Stimulated activated naive CD8-positive, alpha-beta T cell treated with anti-CD3 and anti-CD28 coated beads, Interleukin-15, amount 100 ng/mL, for 72 hours (primary cell): ENCODE data around the gene MAD1L1.

Experiments
- ATAC-seq: fragments of 150-1000 bp; cut with Tn5 transposase; 2 replicates; pipeline ENCODE4 v1.10.0; 2021; ENCODE audit warnings: mild to moderate bottlenecking, moderate library complexity
- DNase-seq, 2 donors: peaks; one replicate each; pipeline ENCODE4 v3.0.0; 2021 to 2022
- H3K27ac Mint-ChIP-seq, 2 donors: one replicate each; pipeline ENCODE4 v1.8.0; 2022; ENCODE audit warnings: mild to moderate bottlenecking in 2 of 2, mixed read lengths in 2 of 2, moderate library complexity in 2 of 2
- H3K27me3 Mint-ChIP-seq: one replicate; pipeline ENCODE4 v1.8.0; 2022; ENCODE audit warnings: mixed read lengths
- H3K4me1 Mint-ChIP-seq: one replicate; pipeline ENCODE4 v1.8.0; 2022; ENCODE audit warnings: mild to moderate bottlenecking, mixed read lengths
- H3K4me3 Mint-ChIP-seq, 2 donors: one replicate each; pipeline ENCODE4 v1.8.0; 2022; ENCODE audit warnings: mild to moderate bottlenecking in 2 of 2, mixed read lengths in 2 of 2, moderate library complexity in 1 of 2
- H3K9me3 Mint-ChIP-seq, 2 donors: one replicate each; pipeline ENCODE4 v1.8.0; 2022; ENCODE audit warnings: mixed read lengths in 2 of 2

MAD1L1 gene

GRCh38 chr7:2029211-2029905, 203.4 kb downstream of the MAD1L1 start:
- ATAC-seq: no peak
- peaks cover 36% of the 10 kb centered on the region for H3K4me1 Mint-ChIP-seq
- peak overlapping the region in 1 of 2 donors; percentile 62 for H3K27ac Mint-ChIP-seq
- no peak overlapping the region for H3K4me3 Mint-ChIP-seq
- H3K27me3 Mint-ChIP-seq: no peaks in the 10 kb centered on the region
- peaks cover 22 to 29% of the 10 kb centered on the region in 2 donors for H3K9me3 Mint-ChIP-seq
- no peak for DNase-seq

GRCh38 chr7:2028733-2029132, 204.0 kb downstream of the MAD1L1 start:
- DNase-seq (no peak), ATAC-seq (no peak)
- Mint-ChIP-seq H3K4me3 (no peak overlapping the region), H3K27ac (no peak overlapping the region), H3K27me3 (no peaks in the 10 kb centered on the region), H3K9me3 (peaks cover 28 to 34% of the 10 kb centered on the region in 2 donors), H3K4me1 (peaks cover 42% of the 10 kb centered on the region)

- Mint-ChIP-seq H3K9me3 (peaks cover 28 to 34% of the 10 kb centered on the region in 2 donors), H3K4me1 (peaks cover 24% of the 10 kb centered on the region), H3K27me3 (no peaks in the 10 kb centered on the region), H3K27ac (no peak overlapping the region), H3K4me3 (no peak overlapping the region)
- ATAC-seq (no peak), DNase-seq (no peak)
Observed at GRCh38 chr7:2025188-2025587, 207.6 kb downstream of the MAD1L1 start.

- Mint-ChIP-seq H3K27ac (no peak overlapping the region), H3K9me3 (peaks cover 28 to 31% of the 10 kb centered on the region in 2 donors), H3K27me3 (no peaks in the 10 kb centered on the region), H3K4me3 (no peak overlapping the region), H3K4me1 (peaks cover 31% of the 10 kb centered on the region)
- no peak for ATAC-seq
- DNase-seq: no peak
Observed at GRCh38 chr7:2024567-2024918, 208.2 kb downstream of the MAD1L1 start.

GRCh38 chr7:2023877-2024566, 208.7 kb downstream of the MAD1L1 start:
- ATAC-seq: no peak
- no peak overlapping the region for H3K27ac Mint-ChIP-seq
- no peak overlapping the region for H3K4me3 Mint-ChIP-seq

GRCh38 chr7:2022737-2023250, 210.0 kb downstream of the MAD1L1 start:
- peaks cover 44% of the 10 kb centered on the region for H3K4me1 Mint-ChIP-seq
- peaks cover 17% of the 10 kb centered on the region in 2 donors for H3K9me3 Mint-ChIP-seq
- no peak for ATAC-seq
- no peak overlapping the region for H3K27ac Mint-ChIP-seq
- H3K4me3 Mint-ChIP-seq: no peak overlapping the region
- DNase-seq: no peak
- no peaks in the 10 kb centered on the region for H3K27me3 Mint-ChIP-seq

More at GRCh38 chr7:2023877-2024566, 208.7 kb downstream of the MAD1L1 start:
- Mint-ChIP-seq H3K27me3 (no peaks in the 10 kb centered on the region), H3K4me1 (peaks cover 36% of the 10 kb centered on the region), H3K9me3 (peaks cover 24 to 26% of the 10 kb centered on the region in 2 donors)
- no peak for DNase-seq

- ATAC-seq: no peak
- H3K9me3 Mint-ChIP-seq: peaks cover 17% of the 10 kb centered on the region in 2 donors
- H3K4me1 Mint-ChIP-seq: peaks cover 44% of the 10 kb centered on the region
- no peak for DNase-seq
- H3K27me3 Mint-ChIP-seq: no peaks in the 10 kb centered on the region
- H3K4me3 Mint-ChIP-seq: no peak overlapping the region
- no peak overlapping the region for H3K27ac Mint-ChIP-seq
Observed at GRCh38 chr7:2022021-2022409, 210.7 kb downstream of the MAD1L1 start.

- H3K4me3 Mint-ChIP-seq: peak overlapping the region; percentile 53 to 76
- peak; percentile 94 for ATAC-seq
- H3K4me1 Mint-ChIP-seq: peaks cover 44% of the 10 kb centered on the region
Observed at GRCh38 chr7:2019711-2020511, 212.8 kb downstream of the MAD1L1 start.

GRCh38 chr7:2019461-2019710, 213.4 kb downstream of the MAD1L1 start:
- no peak overlapping the region for H3K27ac Mint-ChIP-seq
- no peaks in the 10 kb centered on the region for H3K27me3 Mint-ChIP-seq
- DNase-seq (no peak), ATAC-seq (no peak)
- H3K9me3 Mint-ChIP-seq: peaks cover 6% of the 10 kb centered on the region in 2 donors
- peaks cover 41% of the 10 kb centered on the region for H3K4me1 Mint-ChIP-seq
- peak overlapping the region in 1 of 2 donors; percentile 76 for H3K4me3 Mint-ChIP-seq

More at GRCh38 chr7:2019711-2020511, 212.8 kb downstream of the MAD1L1 start:
- peak overlapping the region; percentile 64 to 97 for H3K27ac Mint-ChIP-seq
- no peaks in the 10 kb centered on the region for H3K27me3 Mint-ChIP-seq
- DNase-seq: peak; percentile 49 to 64
- peaks cover 10 to 11% of the 10 kb centered on the region in 2 donors for H3K9me3 Mint-ChIP-seq

GRCh38 chr7:2018569-2019460, 213.9 kb downstream of the MAD1L1 start:
- DNase-seq (no peak), ATAC-seq (no peak)
- H3K9me3 Mint-ChIP-seq: peaks cover 0 to under 1% of the 10 kb centered on the region in 2 donors
- H3K4me3 Mint-ChIP-seq: peak overlapping the region in 1 of 2 donors; percentile 35
- peak overlapping the region in 1 of 2 donors; percentile 12 for H3K27ac Mint-ChIP-seq
- H3K4me1 Mint-ChIP-seq: peaks cover 36% of the 10 kb centered on the region
- H3K27me3 Mint-ChIP-seq: no peaks in the 10 kb centered on the region

- no peak for ATAC-seq
- no peak for DNase-seq
- H3K27ac Mint-ChIP-seq: no peak overlapping the region
- H3K4me3 Mint-ChIP-seq: no peak overlapping the region
- peaks cover 36% of the 10 kb centered on the region for H3K4me1 Mint-ChIP-seq
- H3K9me3 Mint-ChIP-seq: no peaks in the 10 kb centered on the region
- no peaks in the 10 kb centered on the region for H3K27me3 Mint-ChIP-seq
Observed at GRCh38 chr7:2017914-2018568, 214.7 kb downstream of the MAD1L1 start.

- no peak for DNase-seq
- peaks cover 36% of the 10 kb centered on the region for H3K4me1 Mint-ChIP-seq
- H3K4me3 Mint-ChIP-seq: no peak overlapping the region
- H3K27ac Mint-ChIP-seq: peak overlapping the region in 1 of 2 donors; percentile 27
- no peaks in the 10 kb centered on the region for H3K27me3 Mint-ChIP-seq
- no peak for ATAC-seq
- no peaks in the 10 kb centered on the region for H3K9me3 Mint-ChIP-seq
Observed at GRCh38 chr7:2017481-2017891, 215.3 kb downstream of the MAD1L1 start.

GRCh38 chr7:2016761-2017480, 215.8 kb downstream of the MAD1L1 start:
- Mint-ChIP-seq H3K4me1 (peaks cover 36% of the 10 kb centered on the region), H3K9me3 (no peaks in the 10 kb centered on the region), H3K27me3 (no peaks in the 10 kb centered on the region), H3K27ac (peak overlapping the region in 1 of 2 donors; percentile 27), H3K4me3 (no peak overlapping the region)
- no peak for DNase-seq
- no peak for ATAC-seq

- Mint-ChIP-seq H3K4me1 (peaks cover 30% of the 10 kb centered on the region), H3K27ac (peak overlapping the region in 1 of 2 donors; percentile 50), H3K27me3 (no peaks in the 10 kb centered on the region), H3K9me3 (no peaks in the 10 kb centered on the region), H3K4me3 (no peak overlapping the region)
- DNase-seq (no peak), ATAC-seq (no peak)
Observed at GRCh38 chr7:2016021-2016631, 216.6 kb downstream of the MAD1L1 start.
